Measurements from ENCODE around the gene IRX4. TPM values are rescaled to one million over a fixed set of nuclear protein-coding genes. Genes with fewer than 3 reads are reported as not detected.

Gene IRX4
- total and polyA plus RNA-seq, 2 donors (not counting 3 experiments of a cell fraction or from before 2014, with no cell fraction given) = not detected

GRCh38 chr5:1892211-1892610 lies 9.5 kb upstream of the IRX4 start:
- no peak for DNase-seq (ENCODE audit: low read depth, low spot score)
- Histone ChIP-seq H3K79me2 (ENCODE audit: control insufficient read depth, insufficient read depth, low read length) (no peaks in the 10 kb centered on the region), H3K9ac (replicated peaks; ENCODE audit: extremely low read depth, insufficient read depth, low read length) (no peak overlapping the region), H2AFZ (ENCODE audit: low read depth, low read length) (no peak overlapping the region), H3K9me1 (replicated peaks; ENCODE audit: control insufficient read depth, extremely low read depth, insufficient read depth, low read length) (no peaks in the 10 kb centered on the region), H4K20me1 (replicated peaks; ENCODE audit: control insufficient read depth, extremely low read depth, insufficient read depth, low read length) (no peaks in the 10 kb centered on the region), H3K9me3 (replicated peaks; ENCODE audit: control insufficient read depth, insufficient read depth, low read length) (no peaks in the 10 kb centered on the region), H3K4me1 (ENCODE audit: control insufficient read depth, extremely low read depth, insufficient read depth, low read length) (no peaks in the 10 kb centered on the region), H3K27me3 (ENCODE audit: control insufficient read depth in 2 of 2, insufficient read depth in 2 of 2, low read length in 2 of 2) (peaks cover 13 to 14% of the 10 kb centered on the region in 2 experiments), H3K4me2 (ENCODE audit: insufficient read depth, low read length) (no peak overlapping the region), H3K4me3 (replicated peaks in 1 of 3; ENCODE audit: insufficient read depth in 1 of 3, low read depth in 1 of 3, low read length in 3 of 3) (no peak overlapping the region), H3K36me3 (ENCODE audit: control insufficient read depth in 2 of 2, extremely low read depth in 1 of 2, insufficient read depth in 2 of 2, low read length in 2 of 2) (no peaks in the 10 kb centered on the region), H3K27ac (ENCODE audit: insufficient read depth, low read depth, low read length) (no peak overlapping the region)
- POLR2A ChIA-PET = no interaction called here
- intact Hi-C loops (cut with micrococcal nuclease) = no loop called here
- CTCF ChIA-PET = no interaction called here
- no TSS peak for BruUV-seq (replicated peaks)
- no peak for FAIRE-seq
- dilution Hi-C loops (cut with MboI; ENCODE audit: extremely low pct_ligation_motif_present, low sequenced_read_pairs) = no loop called here
- TF ChIP-seq POLR2A (IDR thresholded peaks at IDR 0.05; ENCODE audit: low read depth, low read length) = no peak

- no peak for TF ChIP-seq GATA2 (IDR thresholded peaks at IDR 0.05; ENCODE audit: insufficient read depth, insufficient read length, low read depth, low read length)
- no peak for TF ChIP-seq FOS (IDR thresholded peaks at IDR 0.05; ENCODE audit: borderline replicate concordance, insufficient read depth, low read length)
- TF ChIP-seq JUN (IDR thresholded peaks at IDR 0.05; ENCODE audit: borderline replicate concordance, insufficient read depth, insufficient read length, low read depth) = no peak
- no peak for TF ChIP-seq MYC (IDR thresholded peaks at IDR 0.05; ENCODE audit: low read depth, low read length)
- no peak for TF ChIP-seq POLR2A (IDR thresholded peaks at IDR 0.05; ENCODE audit: low read depth, low read length)
- TF ChIP-seq EZH2 (IDR thresholded peaks at IDR 0.05; ENCODE audit: borderline replicate concordance, low read depth, low read length, severe bottlenecking) = no peak
- TF ChIP-seq POLR2AphosphoS5 (IDR thresholded peaks at IDR 0.05; ENCODE audit: insufficient read depth, low read depth, low read length) = no peak
- no peak for TF ChIP-seq MAX (IDR thresholded peaks at IDR 0.05; ENCODE audit: insufficient read depth, insufficient read length)
- TF ChIP-seq CTCF (IDR thresholded peaks at IDR 0.05; ENCODE audit: extremely low read depth in 1 of 2, insufficient read depth in 1 of 2, low read depth in 1 of 2, low read length in 2 of 2) = no peak
- ChIA-PET POLR2A (no interaction called here), CTCF (no interaction called here)
- Histone ChIP-seq H3K36me3 (ENCODE audit: control insufficient read depth in 2 of 2, extremely low read depth in 1 of 2, insufficient read depth in 2 of 2, low read length in 2 of 2) (no peaks in the 10 kb centered on the region), H2AFZ (ENCODE audit: low read depth, low read length) (no peak overlapping the region), H3K27me3 (ENCODE audit: control insufficient read depth in 2 of 2, insufficient read depth in 2 of 2, low read length in 2 of 2) (peaks cover 15 to 20% of the 10 kb centered on the region in 2 experiments), H3K27ac (ENCODE audit: insufficient read depth, low read depth, low read length) (no peak overlapping the region), H3K4me2 (ENCODE audit: insufficient read depth, low read length) (no peak overlapping the region), H4K20me1 (replicated peaks; ENCODE audit: control insufficient read depth, extremely low read depth, insufficient read depth, low read length) (no peaks in the 10 kb centered on the region), H3K9me3 (replicated peaks; ENCODE audit: control insufficient read depth, insufficient read depth, low read length) (no peaks in the 10 kb centered on the region), H3K9me1 (replicated peaks; ENCODE audit: control insufficient read depth, extremely low read depth, insufficient read depth, low read length) (no peaks in the 10 kb centered on the region), H3K9ac (replicated peaks; ENCODE audit: extremely low read depth, insufficient read depth, low read length) (no peak overlapping the region), H3K79me2 (ENCODE audit: control insufficient read depth, insufficient read depth, low read length) (no peaks in the 10 kb centered on the region), H3K4me3 (replicated peaks in 1 of 3; ENCODE audit: insufficient read depth in 1 of 3, low read depth in 1 of 3, low read length in 3 of 3) (no peak overlapping the region), H3K4me1 (ENCODE audit: control insufficient read depth, extremely low read depth, insufficient read depth, low read length) (no peaks in the 10 kb centered on the region)
- intact Hi-C loops (cut with micrococcal nuclease) = no loop called here
- FAIRE-seq (no peak), DNase-seq (ENCODE audit: low read depth, low spot score) (no peak)
- no TSS peak for BruUV-seq (replicated peaks)
- dilution Hi-C loops (cut with MboI; ENCODE audit: extremely low pct_ligation_motif_present, low sequenced_read_pairs) = no loop called here
Observed at GRCh38 chr5:1891391-1891790, 8.7 kb upstream of the IRX4 start.
